Endothelial cell of umbilical vein (primary cell): Measurements from ENCODE around the gene AVPR1A. TPM values are rescaled to one million over a fixed set of nuclear protein-coding genes. Genes with fewer than 3 reads are reported as not detected.

Experiments used
- BruUV-seq: library from RNA; stranded (reverse); fragments of 400-500 nt; replicated peaks from 2 replicates; lab custom pipeline; 2021; lab: Mats Ljungman, UMichigan
- CTCF ChIA-PET: fragments of 300-600, 350-600 bp; sonication (Branson Sonifier 250); formaldehyde crosslinking; loops from one replicate; lab custom pipeline; 2021; ENCODE audit warnings: antibody characterized with exemption, inconsistent platforms; lab: Charles Lee
- POLR2A ChIA-PET: fragments of 300-600, 350-600 bp; sonication (Branson Sonifier 250); formaldehyde crosslinking; loops from one replicate; lab custom pipeline; 2021; ENCODE audit warnings: antibody characterized with exemption, inconsistent platforms; lab: Charles Lee
- DNase-seq: peaks from one replicate; pipeline ENCODE4 v3.0.0-alpha.2; 2011; ENCODE audit warnings: low read depth, low spot score
- FAIRE-seq: peaks from 2 replicates; lab custom pipeline; 2011; peaks lifted over from hg19 to GRCh38; lab: Jason Lieb, UNC
- H2AFZ ChIP-seq: 2 replicates; pipeline ENCODE4 v1.6.0; 2012; ENCODE audit warnings: low read depth, low read length, control low read depth, inconsistent platforms
- H3K27ac ChIP-seq: 2 replicates; pipeline ENCODE4 v1.5.1; 2011; ENCODE audit warnings: low read depth, mild to moderate bottlenecking, control low read depth, low read length, moderate library complexity; ENCODE audit not compliant: insufficient read depth
- H3K27me3 ChIP-seq, 2 experiments: 2 replicates each; pipeline versions ENCODE4 v1.6.0 to v1.6.1; 2011; ENCODE audit warnings: low read length in 2 of 2, mixed read lengths in 1 of 2; ENCODE audit not compliant: control insufficient read depth in 2 of 2, insufficient read depth in 2 of 2
- H3K36me3 ChIP-seq, 2 experiments: 2 replicates in 1 of 2; 3 replicates in 1 of 2; pipeline ENCODE4 v1.5.1; 2011; ENCODE audit warnings: low read length in 2 of 2, mild to moderate bottlenecking in 1 of 2, moderate library complexity in 1 of 2; ENCODE audit not compliant: control insufficient read depth in 2 of 2, insufficient read depth in 2 of 2; ENCODE audit errors: extremely low read depth in 1 of 2
- H3K4me1 ChIP-seq: 3 replicates; pipeline ENCODE4 v1.5.1; 2011; ENCODE audit warnings: mild to moderate bottlenecking, low read length; ENCODE audit not compliant: control insufficient read depth, insufficient read depth; ENCODE audit errors: extremely low read depth
- H3K4me2 ChIP-seq: 2 replicates; pipeline ENCODE4 v1.6.1; 2011; ENCODE audit warnings: low read length, control low read depth, mixed read lengths; ENCODE audit not compliant: insufficient read depth
- H3K4me3 ChIP-seq, 3 experiments: fragments of 200-600 bp in 1 of 3; sonication (generic), shearing (Covaris generic) in 1 of 3; replicated peaks in 1 of 3; 2 replicates each; pipeline ENCODE4 v1.5.1; 2011 to 2016; ENCODE audit warnings: control low read depth in 3 of 3, low read length in 3 of 3, mild to moderate bottlenecking in 2 of 3, inconsistent platforms in 1 of 3, low read depth in 1 of 3, moderate library complexity in 1 of 3; ENCODE audit not compliant: insufficient read depth in 1 of 3
- H3K79me2 ChIP-seq: 2 replicates; pipeline ENCODE4 v1.6.0; 2012; ENCODE audit warnings: low read length, inconsistent platforms; ENCODE audit not compliant: control insufficient read depth, insufficient read depth
- H3K9ac ChIP-seq: replicated peaks from 2 replicates; pipeline ENCODE3; 2011; ENCODE audit warnings: low read length, control low read depth; ENCODE audit not compliant: insufficient read depth; ENCODE audit errors: extremely low read depth
- H3K9me1 ChIP-seq: replicated peaks from 3 replicates; pipeline ENCODE4 v1.6.0; 2011; ENCODE audit warnings: mild to moderate bottlenecking, low read length; ENCODE audit not compliant: control insufficient read depth, insufficient read depth; ENCODE audit errors: extremely low read depth
- H3K9me3 ChIP-seq: replicated peaks from 2 replicates; pipeline ENCODE4 v1.5.1; 2012; ENCODE audit warnings: low read length, inconsistent platforms; ENCODE audit not compliant: control insufficient read depth, insufficient read depth
- H4K20me1 ChIP-seq: replicated peaks from 2 replicates; pipeline ENCODE3; 2011; ENCODE audit warnings: mild to moderate bottlenecking, low read length; ENCODE audit not compliant: control insufficient read depth, insufficient read depth; ENCODE audit errors: extremely low read depth
- CTCF ChIP-seq, 2 donors: IDR thresholded peaks; 1 replicate in 1 of 2; 2 replicates in 1 of 2; pipeline ENCODE4 v1.5.1; 2011; ENCODE audit warnings: low read length in 2 of 2, mild to moderate bottlenecking in 2 of 2, moderate library complexity in 2 of 2, control low read depth in 1 of 2, inconsistent platforms in 1 of 2, low read depth in 1 of 2; ENCODE audit not compliant: insufficient read depth in 1 of 2; ENCODE audit errors: extremely low read depth in 1 of 2
- EZH2 ChIP-seq: IDR thresholded peaks from 2 replicates; pipeline ENCODE4 v1.6.1; 2012; ENCODE audit warnings: borderline replicate concordance, low read depth, mild to moderate bottlenecking, moderate library complexity, low read length, inconsistent platforms; ENCODE audit not compliant: severe bottlenecking
- FOS ChIP-seq: IDR thresholded peaks from 2 replicates; pipeline ENCODE4 v1.6.1; 2011; ENCODE audit warnings: mild to moderate bottlenecking, low read length, moderate library complexity, borderline replicate concordance; ENCODE audit not compliant: insufficient read depth
- GATA2 ChIP-seq: IDR thresholded peaks from 2 replicates; pipeline ENCODE4 v1.7.0; 2011; ENCODE audit warnings: low read depth, mild to moderate bottlenecking, moderate library complexity, mixed read lengths, low read length; ENCODE audit not compliant: insufficient read length, insufficient read depth
- JUN ChIP-seq: IDR thresholded peaks from 2 replicates; pipeline ENCODE4 v1.6.1; 2011; ENCODE audit warnings: borderline replicate concordance, low read depth; ENCODE audit not compliant: insufficient read length, insufficient read depth
- MAX ChIP-seq: IDR thresholded peaks from 2 replicates; pipeline ENCODE4 v1.6.1; 2011; ENCODE audit not compliant: insufficient read depth, insufficient read length
- MYC ChIP-seq: IDR thresholded peaks from one replicate; pipeline ENCODE4 v1.6.1; 2011; ENCODE audit warnings: mild to moderate bottlenecking, low read depth, low read length
- POLR2A ChIP-seq: IDR thresholded peaks from 2 replicates; pipeline ENCODE4 v1.6.1; 2012; ENCODE audit warnings: low read depth, mild to moderate bottlenecking, control low read depth, low read length
- POLR2AphosphoS5 ChIP-seq: IDR thresholded peaks from 2 replicates; pipeline ENCODE4 v1.6.1; 2012; ENCODE audit warnings: low read depth, mild to moderate bottlenecking, control low read depth, low read length, moderate library complexity; ENCODE audit not compliant: insufficient read depth
- dilution Hi-C: fragments of 300-500 bp; cut with MboI; formaldehyde crosslinking; loops from one replicate; pipeline ENCODE4 v1.15.0; 2019; ENCODE audit warnings: low sequenced_read_pairs; ENCODE audit not compliant: extremely low pct_ligation_motif_present
- intact Hi-C: fragments of 100-400 bp; cut with micrococcal nuclease; formaldehyde crosslinking; loops from one replicate; pipeline ENCODE4 v1.10.0; 2022
- polyA plus RNA-seq, 4 experiments: library from polyadenylated mRNA; depleted of rRNA in 3 of 4; stranded (reverse) in 3 of 4; unstranded in 1 of 4; fragments of >200 nt; gene quantifications; 2 replicates each; pipeline versions ENCODE4 v1.2.1 to v1.2.3, GENCODE V29; 2011 to 2012; ENCODE audit warnings: missing spikeins in 1 of 4
- total RNA-seq: library from RNA; stranded (reverse); gene quantifications from 2 replicates; pipeline ENCODE4 v1.2.3, GENCODE V29; 2021

The AVPR1A gene
- total and polyA plus RNA-seq, 2 donors (not counting 3 experiments of a cell fraction or from before 2014, with no cell fraction given), result not detected

GRCh38 chr12:63124778-63125177 lies 26.2 kb downstream of the AVPR1A start:
- Histone ChIP-seq H4K20me1 (no peaks in the 10 kb centered on the region), H3K9ac (no peak overlapping the region), H3K79me2 (no peaks in the 10 kb centered on the region), H2AFZ (no peak overlapping the region), H3K27ac (no peak overlapping the region), H3K27me3 (no peaks in the 10 kb centered on the region), H3K4me1 (no peaks in the 10 kb centered on the region), H3K4me2 (no peak overlapping the region), H3K4me3 (no peak overlapping the region), H3K36me3 (no peaks in the 10 kb centered on the region), H3K9me1 (no peaks in the 10 kb centered on the region), H3K9me3 (no peaks in the 10 kb centered on the region)
- DNase-seq (no peak), FAIRE-seq (no peak)
- ChIA-PET CTCF (interaction anchor here (1.0 kb wide), 1 partner anchor 27 kb away, joined by 3 read pairs; no protein-coding TSS in a partner anchor), POLR2A (no interaction called here)
- dilution Hi-C loops, result no loop called here
- TF ChIP-seq MAX, result no peak
- TF ChIP-seq CTCF (IDR thresholded peaks at IDR 0.05; ENCODE audit: extremely low read depth in 1 of 2, insufficient read depth in 1 of 2, low read depth in 1 of 2, low read length in 2 of 2), result no peak
- no peak for TF ChIP-seq JUN
- TF ChIP-seq GATA2, result no peak
- no peak for TF ChIP-seq MYC
- no peak for TF ChIP-seq POLR2AphosphoS5
- TF ChIP-seq FOS, result no peak
- TF ChIP-seq POLR2A, result no peak
- no peak for TF ChIP-seq EZH2
- intact Hi-C loops, result no loop called here
- BruUV-seq, result no TSS peak
